GM23338 (cell line): ENCODE results near the gene CACNA1B. TPM values are rescaled to one million over a fixed set of nuclear protein-coding genes. Genes with fewer than 3 reads are reported as not detected.

Experiments used
- ATAC-seq: fragments of 200-7000 bp; cut with Tn5 transposase; 3 replicates; pipeline ENCODE4 v1.9.1; 2020
- DNase-seq: peaks from one replicate; pipeline ENCODE4 v3.0.0-alpha.2; 2015; ENCODE audit warnings: low spot score
- H2AFZ ChIP-seq: fragments of 200-600 bp; sonication (generic); 2 replicates; pipeline ENCODE4 v1.8.0; 2016; ENCODE audit warnings: antibody characterized with exemption, mild to moderate bottlenecking, moderate library complexity
- H3F3A ChIP-seq: fragments of 200-600 bp; sonication (generic); replicated peaks from 2 replicates; pipeline ENCODE4 v1.8.0; 2017; ENCODE audit warnings: antibody characterized with exemption, mixed run types, low read depth
- H3K27ac ChIP-seq: fragments of 200-600 bp; sonication (generic); 2 replicates; pipeline ENCODE4 v1.6.1; 2016; ENCODE audit warnings: low read depth
- H3K27me3 ChIP-seq: fragments of 200-600 bp; sonication (generic); 2 replicates; pipeline ENCODE4 v1.8.0; 2016; ENCODE audit warnings: mild to moderate bottlenecking, mixed run types, moderate library complexity; ENCODE audit not compliant: insufficient read depth
- H3K36me3 ChIP-seq: fragments of 200-600 bp; sonication (generic); 2 replicates; pipeline ENCODE4 v1.8.0; 2016; ENCODE audit warnings: mild to moderate bottlenecking; ENCODE audit not compliant: insufficient read depth
- H3K4me1 ChIP-seq: fragments of 200-600 bp; sonication (generic); 2 replicates; pipeline ENCODE4 v1.8.0; 2016; ENCODE audit warnings: mild to moderate bottlenecking, moderate library complexity; ENCODE audit not compliant: insufficient read depth
- H3K4me2 ChIP-seq: fragments of 200-600 bp; sonication (generic); 2 replicates; pipeline ENCODE4 v1.7.1; 2017; ENCODE audit warnings: mixed run types
- H3K4me3 ChIP-seq: fragments of 200-600 bp; sonication (generic); 2 replicates; pipeline ENCODE4 v1.6.1; 2016; ENCODE audit warnings: mixed run types
- H3K79me2 ChIP-seq: fragments of 200-600 bp; sonication (generic); replicated peaks from 2 replicates; pipeline ENCODE4 v1.8.0; 2017; ENCODE audit warnings: mild to moderate bottlenecking; ENCODE audit not compliant: insufficient read depth
- H3K9me2 ChIP-seq: fragments of 200-600 bp; sonication (generic); 2 replicates; pipeline ENCODE4 v1.8.0; 2017; ENCODE audit not compliant: insufficient read depth
- H4K20me1 ChIP-seq: fragments of 200-600 bp; sonication (generic); replicated peaks from 2 replicates; pipeline ENCODE4 v1.8.0; 2017; ENCODE audit warnings: mild to moderate bottlenecking; ENCODE audit not compliant: insufficient read depth
- H3K27ac Mint-ChIP-seq: 2 replicates; pipeline ENCODE4 v1.8.0; 2020; ENCODE audit warnings: inconsistent platforms, mild to moderate bottlenecking, moderate library complexity, mixed read lengths
- H3K27me3 Mint-ChIP-seq: 3 replicates; pipeline ENCODE4 v1.8.0; 2022; ENCODE audit warnings: low read depth, mild to moderate bottlenecking, moderate library complexity, mixed read lengths, inconsistent platforms; ENCODE audit not compliant: insufficient read depth, poor library complexity
- H3K36me3 Mint-ChIP-seq: 3 replicates; pipeline ENCODE4 v1.8.0; 2021; ENCODE audit warnings: low read depth, mild to moderate bottlenecking, inconsistent platforms, moderate library complexity, mixed read lengths
- H3K4me1 Mint-ChIP-seq: 3 replicates; pipeline ENCODE4 v1.8.0; 2020; ENCODE audit warnings: mild to moderate bottlenecking, inconsistent platforms, mixed read lengths
- H3K4me3 Mint-ChIP-seq: 3 replicates; pipeline ENCODE4 v1.8.0; 2021; ENCODE audit warnings: moderate library complexity, mild to moderate bottlenecking, inconsistent platforms, mixed read lengths
- H3K9me3 Mint-ChIP-seq: 3 replicates; pipeline ENCODE4 v1.8.0; 2020; ENCODE audit warnings: moderate library complexity, mild to moderate bottlenecking, inconsistent platforms, mixed read lengths
- CREB1 ChIP-seq: fragments of 250-450 bp; sonication (Bioruptor Pico); IDR thresholded peaks from 2 replicates; pipeline ENCODE4 v1.5.0; 2020; ENCODE audit warnings: low read depth, mild to moderate bottlenecking, moderate library complexity
- CTCF ChIP-seq, 2 experiments: fragments of 200-600 bp in 1 of 2; sonication (generic) in 1 of 2; conservative IDR thresholded peaks; 2 replicates each; pipeline versions ENCODE4 v1.5.1 to v1.6.1; 2016 to 2017; ENCODE audit warnings: antibody characterized with exemption in 2 of 2, low read depth in 2 of 2, mild to moderate bottlenecking in 2 of 2, moderate library complexity in 1 of 2
- ETS1 ChIP-seq: IDR thresholded peaks from 2 replicates; pipeline ENCODE4 v1.6.1; 2016; ENCODE audit warnings: antibody characterized with exemption
- EZH2 ChIP-seq: fragments of 200-600 bp; sonication (generic); IDR thresholded peaks from one replicate; pipeline ENCODE4 v1.8.0; 2017; ENCODE audit warnings: antibody characterized with exemption, mild to moderate bottlenecking, low read depth; ENCODE audit not compliant: unreplicated experiment
- EZH2phosphoT487 ChIP-seq: fragments of 200-600 bp; sonication (generic); IDR thresholded peaks from one replicate; pipeline ENCODE4 v1.8.1; 2018; ENCODE audit warnings: antibody characterized with exemption; ENCODE audit not compliant: unreplicated experiment
- JUNB ChIP-seq: IDR thresholded peaks from one replicate; pipeline ENCODE4 v1.6.1; 2016; ENCODE audit warnings: antibody characterized with exemption; ENCODE audit not compliant: unreplicated experiment
- NANOG ChIP-seq: IDR thresholded peaks from 2 replicates; pipeline ENCODE4 v1.6.1; 2016; ENCODE audit warnings: antibody characterized with exemption, borderline replicate concordance
- POLR2AphosphoS5 ChIP-seq: IDR thresholded peaks from 2 replicates; pipeline ENCODE4 v1.6.1; 2016; ENCODE audit warnings: antibody characterized with exemption, low read depth
- REST ChIP-seq: IDR thresholded peaks from one replicate; pipeline ENCODE4 v1.6.1; 2018; ENCODE audit warnings: antibody characterized with exemption; ENCODE audit not compliant: unreplicated experiment
- STAT1 ChIP-seq: IDR thresholded peaks from one replicate; pipeline ENCODE4 v1.6.1; 2016; ENCODE audit warnings: antibody characterized with exemption; ENCODE audit not compliant: unreplicated experiment
- ZNF114 ChIP-seq: fragments of 250-450 bp; sonication (Bioruptor Pico); IDR thresholded peaks from 2 replicates; pipeline ENCODE4 v1.5.0; 2020; ENCODE audit warnings: mild to moderate bottlenecking, moderate library complexity
- ZNF331 ChIP-seq: fragments of 250-450 bp; sonication (Bioruptor Pico); IDR thresholded peaks from 2 replicates; pipeline ENCODE4 v1.5.0; 2020; ENCODE audit warnings: low read depth, mild to moderate bottlenecking, moderate library complexity
- ZNF462 ChIP-seq: fragments of 250-450 bp; sonication (Bioruptor Pico); IDR thresholded peaks from 2 replicates; pipeline ENCODE4 v1.5.0; 2020; ENCODE audit warnings: mild to moderate bottlenecking, moderate library complexity
- polyA plus RNA-seq: library from polyadenylated mRNA; unstranded; fragments of >200 nt; fragmentation: Nextera tagmentation; extraction: Ambion mirVana; gene quantifications from 2 replicates; pipeline ENCODE4 v1.2.1, GENCODE V29; 2016
- total RNA-seq: library from RNA; depleted of rRNA; stranded (reverse); fragments of >200 nt; shearing (Covaris generic); gene quantifications from 2 replicates; pipeline ENCODE4 v1.2.3, GENCODE V29; 2014

CACNA1B gene
- total and polyA plus RNA-seq, 2 experiments from 2014 or later: 1.1 to 10.4 TPM

GRCh38 chr9:138073808-138074207 is 196.2 kb downstream of the CACNA1B start:
- Histone ChIP-seq H3K4me1 (peaks cover 22% of the 10 kb centered on the region), H3K27ac (no peak overlapping the region), H3K36me3 (no peaks in the 10 kb centered on the region), H3F3A (0 out of 2 replicates have a peak, but pooled peaks cover 2% of the 10 kb centered on the region), H3K79me2 (no peaks in the 10 kb centered on the region), H3K4me2 (no peak overlapping the region), H3K27me3 (no peaks in the 10 kb centered on the region), H3K4me3 (no peak overlapping the region), H3K9me2 (no peaks in the 10 kb centered on the region), H2AFZ (no peak overlapping the region), H4K20me1 (no peaks in the 10 kb centered on the region)
- DNase-seq: no peak
- H3K27ac Mint-ChIP-seq: no peak overlapping the region
- no peak overlapping the region for H3K4me3 Mint-ChIP-seq
- H3K9me3 Mint-ChIP-seq: no peaks in the 10 kb centered on the region; the same call in 2 of the 3 replicates
- H3K36me3 Mint-ChIP-seq: peaks cover 18% of the 10 kb centered on the region
- H3K4me1 Mint-ChIP-seq: peaks cover 42% of the 10 kb centered on the region
- TF ChIP-seq CREB1 (CRISPR knock-in tag) (no peak), ZNF462 (CRISPR knock-in tag) (no peak), EZH2 (no peak), STAT1 (no peak), ETS1 (no peak), REST (no peak), JUNB (no peak), ZNF331 (CRISPR knock-in tag) (no peak), NANOG (no peak), CTCF (conservative IDR thresholded peaks at IDR 0.05; ENCODE audit: low read depth in 2 of 2) (no peak), EZH2phosphoT487 (no peak), POLR2AphosphoS5 (no peak), ZNF114 (CRISPR knock-in tag) (no peak)
- peaks cover 9% of the 10 kb centered on the region for H3K27me3 Mint-ChIP-seq
- no peak for ATAC-seq
